Measurements from ENCODE around the gene RAB7A. TPM values are rescaled to one million over a fixed set of nuclear protein-coding genes. Genes with fewer than 3 reads are reported as not detected.

Gene RAB7A
- total RNA-seq (2012; rRNA removed) (57.0 and 65.3 TPM in 2 replicates), polyA plus RNA-seq (2012; rRNA removed) (240 TPM in 2 replicates), Bru-seq, nascent RNA (percentile 97 among the genes with signal in this experiment), BruChase-seq, experiment 1, labeled RNA remaining after a 6-hour chase (percentile 97 among the genes with signal in this experiment), BruChase-seq, experiment 2, labeled RNA remaining after a 2-hour chase (percentile 95 among the genes with signal in this experiment)
- 115 and 146 TPM in 2 replicates for polyA plus RNA-seq (2012; cell fraction: cytosol; rRNA removed)
- 24.1 and 76.0 TPM in 2 replicates for polyA plus RNA-seq (2012; cell fraction: nucleus; rRNA removed; ENCODE audit: low replicate concordance)
- long read RNA-seq, transcript RAB7A-201 (6 exons, 2,244 nt) = major isoform, 198 of 244 reads
- long read RNA-seq, partial matches to known transcripts = 5 of 244 reads
- long read RNA-seq, other reads (novel, unspliced or antisense) = 41 of 244 reads

DNA sequence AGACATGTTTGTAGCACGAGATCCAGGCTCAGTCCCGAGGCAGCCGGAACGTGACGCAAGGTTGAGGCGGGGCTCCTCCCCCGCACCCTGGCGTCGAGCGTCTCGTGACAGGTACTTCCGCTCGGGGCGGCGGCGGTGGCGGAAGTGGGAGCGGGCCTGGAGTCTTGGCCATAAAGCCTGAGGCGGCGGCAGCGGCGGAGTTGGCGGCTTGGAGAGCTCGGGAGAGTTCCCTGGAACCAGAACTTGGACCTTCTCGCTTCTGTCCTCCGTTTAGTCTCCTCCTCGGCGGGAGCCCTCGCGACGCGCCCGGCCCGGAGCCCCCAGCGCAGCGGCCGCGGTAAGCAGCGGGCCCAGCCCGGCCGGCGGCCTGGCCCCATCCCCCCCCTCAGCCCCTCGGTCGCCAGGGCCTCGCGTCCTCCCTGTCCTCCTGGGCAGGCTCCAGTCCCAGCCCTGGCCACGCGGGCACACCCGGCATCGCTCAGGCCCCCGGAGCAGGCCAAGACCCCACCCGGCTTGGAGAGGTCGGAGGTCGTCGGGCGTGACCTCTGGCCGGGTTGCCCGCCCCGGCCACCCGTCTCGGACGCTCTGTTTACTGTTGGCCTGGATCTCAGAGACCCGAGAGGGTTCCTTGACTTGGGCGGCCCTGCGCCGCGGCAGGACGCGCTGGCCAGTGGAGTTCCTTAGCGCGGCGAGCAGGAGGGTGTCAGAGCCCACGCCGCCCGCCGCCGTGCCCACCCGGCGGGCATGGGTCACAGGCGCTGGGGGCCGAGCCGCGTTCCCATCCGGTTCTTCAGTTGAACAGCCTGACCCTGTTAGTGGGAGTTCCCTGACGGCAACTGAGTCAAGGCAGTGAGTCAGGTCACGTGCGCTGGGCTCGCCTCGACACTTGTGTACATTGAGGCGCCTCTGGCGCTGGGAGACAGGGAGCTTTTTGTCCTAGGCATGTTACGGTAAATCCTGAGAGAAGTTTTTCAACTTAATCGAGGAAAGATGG, at the start of gene RAB7A:
TSS of gene RAB7A (plus strand) at position 161 of the 994 bp plus-strand sequence. CDS start 69,185 bp downstream, outside the sequence.
- H3K9ac ChIP-seq (ENCODE audit: low read depth, low read length) = peak within 1 kb of the TSS; percentile 74
- H3K79me1 ChIP-seq (ENCODE audit: low read depth in 1 of 2, low read length in 2 of 2) = peaks cover 0 to 31% of the 10 kb centered on the region in 2 experiments; a peak in 2 of 4 replicates
- 0% methylated on average over 51 of the region's 93 CpGs; no CpG with 5 or more reads in 1 of the 2 experiments for WGBS, 2 experiments (ENCODE audit: extremely low coverage in 2 of 2, insufficient read length in 1 of 2)
- peaks cover 11% of the 10 kb centered on the region for H3K4me1 ChIP-seq (ENCODE audit: control insufficient read depth, insufficient read depth, low read length)
- in situ Hi-C loops (cut with MboI; ENCODE audit: low sequenced_read_pairs) (no loop called here), intact Hi-C loops (cut with micrococcal nuclease) (loop anchor here (1.0 kb wide), 2 partner anchors 46 to 69 kb away; no protein-coding TSS in a partner anchor), dilution Hi-C loops (cut with HindIII; ENCODE audit: low sequenced_read_pairs, unreplicated experiment) (no loop called here)
- peak within 1 kb of the TSS; percentile 97 for H3K4me2 ChIP-seq (ENCODE audit: low read depth, low read length)
- peaks cover 5% of the 10 kb centered on the region; the same call in 1 of the 2 replicates for H3K27me3 ChIP-seq (ENCODE audit: control insufficient read depth, insufficient read depth, low read length)
- peak within 1 kb of the TSS; percentile 74 for H2AFZ ChIP-seq (replicated peaks; ENCODE audit: low read length, poor library complexity)
- POLR2A ChIA-PET (ENCODE audit: unreplicated experiment) = no interaction called here
- peak within 1 kb of the TSS; percentile 90 for H2AK5ac ChIP-seq (ENCODE audit: low read depth, low read length)
- peak within 1 kb of the TSS; percentile 25 for H3K18ac ChIP-seq (ENCODE audit: low read depth, low read length)
- H3K9me3 ChIP-seq (ENCODE audit: control insufficient read depth, insufficient read depth, low read length) = no peaks in the 10 kb centered on the region
- peak within 1 kb of the TSS; percentile 86 for H3K23ac ChIP-seq (ENCODE audit: low read depth, low read length)
- H2BK20ac ChIP-seq (ENCODE audit: low read depth, low read length) = peak within 1 kb of the TSS; percentile 26; the same call in 1 of the 2 replicates
- peak within 1 kb of the TSS; percentile 53; the same call in 1 of the 3 replicates for H2BK15ac ChIP-seq (ENCODE audit: low read depth, low read length)
- CTCF ChIA-PET = no interaction called here
- H2AK9ac ChIP-seq (replicated peaks; ENCODE audit: low read depth, low read length, poor library complexity) = peak within 1 kb of the TSS; percentile 100
- H2BK5ac ChIP-seq (ENCODE audit: low read depth, low read length, poor library complexity, severe bottlenecking) = peak within 1 kb of the TSS; percentile 69
- H4K5ac ChIP-seq (ENCODE audit: low read depth, low read length) = peak within 1 kb of the TSS; percentile 92
- H4K91ac ChIP-seq (ENCODE audit: insufficient read depth, low read depth, low read length) = peak within 1 kb of the TSS; percentile 73
- H3K9me1 ChIP-seq (ENCODE audit: insufficient read depth, low read length) = peaks cover 5% of the 10 kb centered on the region
- peak; percentile 98 for DNase-seq
- peak within 1 kb of the TSS; percentile 27 for H3K56ac ChIP-seq (ENCODE audit: extremely low read depth, insufficient read depth, low read length)
- H4K8ac ChIP-seq (ENCODE audit: low read depth in 2 of 2, low read length in 2 of 2) = peak within 1 kb of the TSS; percentile 95 to 98
- H4K20me1 ChIP-seq (ENCODE audit: insufficient read depth, low read length) = peaks cover 53% of the 10 kb centered on the region
- H3K4me3 ChIP-seq (ENCODE audit: insufficient read depth, low read depth, low read length) = peak within 1 kb of the TSS; percentile 66
- ATAC-seq (ENCODE audit: low read depth) = peak; percentile 92
- H3K14ac ChIP-seq (replicated peaks; ENCODE audit: low read depth, low read length) = peak within 1 kb of the TSS; percentile 81
- H3K27ac ChIP-seq (ENCODE audit: insufficient read depth, low read length) = peak within 1 kb of the TSS; percentile 76
- no peaks in the 10 kb centered on the region; the same call in 1 of the 2 replicates for H3K36me3 ChIP-seq (ENCODE audit: control insufficient read depth, insufficient read depth, low read length)
- BruUV-seq (replicated peaks) = no TSS peak
- peak within 1 kb of the TSS; percentile 54 for H2BK120ac ChIP-seq (ENCODE audit: low read depth, low read length)
- peak within 1 kb of the TSS; percentile 66 for H3K4ac ChIP-seq (ENCODE audit: low read depth, low read length)
- no peak for TF ChIP-seq ELK1 (IDR thresholded peaks at IDR 0.05; ENCODE audit: borderline replicate concordance, low read depth, low read length)
- TF ChIP-seq MAZ (IDR thresholded peaks at IDR 0.05; ENCODE audit: borderline replicate concordance, low read depth, low read length) = 0 out of 2 replicates have a peak, but pooled peaks have one; percentile 25
- TF ChIP-seq CEBPB (IDR thresholded peaks at IDR 0.05; ENCODE audit: low read depth, low read length) = peak; percentile 98
- TF ChIP-seq NFE2L2 (IDR thresholded peaks at IDR 0.05; ENCODE audit: low read depth, low read length) = no peak
- TF ChIP-seq MXI1 (IDR thresholded peaks at IDR 0.05; ENCODE audit: borderline replicate concordance, low read depth, low read length) = peak; percentile 91
- peak; percentile 99 for TF ChIP-seq BHLHE40 (IDR thresholded peaks at IDR 0.05; ENCODE audit: low read depth, low read length)
- no peak for TF ChIP-seq MAFK (IDR thresholded peaks at IDR 0.05; ENCODE audit: low read depth, low read length)
- no peak for TF ChIP-seq SMC3 (IDR thresholded peaks at IDR 0.05; ENCODE audit: low read depth, low read length)
- TF ChIP-seq RCOR1 (IDR thresholded peaks at IDR 0.05; ENCODE audit: insufficient replicate concordance, low read length) = no peak
- TF ChIP-seq, protein P1, sequence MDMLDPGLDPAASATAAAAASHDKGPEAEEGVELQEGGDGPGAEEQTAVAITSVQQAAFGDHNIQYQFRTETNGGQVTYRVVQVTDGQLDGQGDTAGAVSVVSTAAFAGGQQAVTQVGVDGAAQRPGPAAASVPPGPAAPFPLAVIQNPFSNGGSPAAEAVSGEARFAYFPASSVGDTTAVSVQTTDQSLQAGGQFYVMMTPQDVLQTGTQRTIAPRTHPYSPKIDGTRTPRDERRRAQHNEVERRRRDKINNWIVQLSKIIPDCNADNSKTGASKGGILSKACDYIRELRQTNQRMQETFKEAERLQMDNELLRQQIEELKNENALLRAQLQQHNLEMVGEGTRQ (IDR thresholded peaks at IDR 0.05; ENCODE audit: low read depth, low read length) = peak; percentile 96
- TF ChIP-seq RFX5 (IDR thresholded peaks at IDR 0.05; ENCODE audit: low read depth, low read length) = no peak
- no peak for TF ChIP-seq RAD21 (IDR thresholded peaks at IDR 0.05; ENCODE audit: low read length)
- TF ChIP-seq CHD1 (IDR thresholded peaks at IDR 0.05; ENCODE audit: low read depth, low read length) = peak; percentile 91
